Ovary (tissue), 9 donors: ENCODE results near the gene KIAA0930. TPM values are rescaled to one million over a fixed set of nuclear protein-coding genes. Genes with fewer than 3 reads are reported as not detected.

Source experiments
- DNase-seq, 5 donors: peaks; one replicate each; pipeline ENCODE4 v3.0.0-alpha.2; 2019 to 2020
- H3K27ac ChIP-seq, 2 donors: fragments of 200-600 bp; one replicate each; pipeline versions ENCODE4 v1.5.1 to v1.8.0; 2019 to 2022
- H3K27me3 ChIP-seq: fragments of 200-600 bp; one replicate; pipeline ENCODE4 v1.8.0; 2022
- H3K36me3 ChIP-seq: fragments of 200-600 bp; sonication (generic); one replicate; pipeline ENCODE4 v1.5.1; 2019
- H3K4me1 ChIP-seq: one replicate; pipeline ENCODE4 v1.8.1; 2013; ENCODE audit warnings: mild to moderate bottlenecking, moderate library complexity; ENCODE audit not compliant: insufficient read depth
- H3K4me3 ChIP-seq: fragments of 200-600 bp; sonication (generic); one replicate; pipeline ENCODE4 v1.5.1; 2017
- H3K9me3 ChIP-seq, 2 donors: fragments of 200-600 bp in 1 of 2; sonication (generic) in 1 of 2; one replicate each; pipeline versions ENCODE4 v1.5.1 to v1.8.1; 2013 to 2019; ENCODE audit warnings: mild to moderate bottlenecking in 1 of 2, moderate library complexity in 1 of 2
- EP300 ChIP-seq: sonication (generic); formaldehyde crosslinking; IDR thresholded peaks from one replicate; pipeline ENCODE4 v1.6.1; 2017; ENCODE audit warnings: antibody characterized with exemption
- POLR2A ChIP-seq: fragments of 450-650 bp; IDR thresholded peaks from one replicate; pipeline ENCODE4 v1.6.1; 2017; ENCODE audit warnings: antibody characterized with exemption, mild to moderate bottlenecking, moderate library complexity
- WGBS, 3 donors: extraction: QIAGEN DNeasy Blood & Tissue Kit in 1 of 3; methylation state at CpG; one replicate each; pipeline versions ENCODE4 v1.1.5 to v1.1.7; 2013 to 2017; 5-methylcytosine and 5-hydroxymethylcytosine counted together
- intact Hi-C, 4 donors: fragments of 100-400 bp; cut with DNase I; formaldehyde crosslinking; loops; one replicate each; pipeline versions ENCODE4 v1.11.0 to v1.15.1; 2022 to 2023
- polyA plus RNA-seq, 2 donors: library from polyadenylated mRNA; stranded (reverse); fragments of 200-250 nt in 1 of 2; fragments of 350-450 nt in 1 of 2; fragmentation: Illumina TruSeq in 1 of 2; extraction: RNeasy Lipid Tissue Mini Kit (QIAGEN cat#74804) in 1 of 2; gene quantifications; one replicate each; pipeline ENCODE4 v1.2.3, GENCODE V29; 2013 to 2014
- total RNA-seq, 7 donors: library from RNA; depleted of rRNA in 2 of 7; stranded (reverse); fragments of >200 nt in 2 of 7; fragmentation: NEBNext Ultra II Directional in 3 of 7; extraction: Animal tissue kit (Norgen Biotek cat#: 25700) in 3 of 7; gene quantifications; one replicate each; pipeline versions ENCODE4 v1.1.0 to v1.2.4, GENCODE V29; 2016 to 2023
- TF ChIP-seq, protein P1 (sequence below), 3 donors: fragments of 450-650 bp in 2 of 3; fragments of 200-600 bp in 1 of 3; IDR thresholded peaks; one replicate each; pipeline versions ENCODE4 v1.5.1 to v1.8.0; 2016 to 2022; ENCODE audit warnings: antibody characterized with exemption in 3 of 3, mild to moderate bottlenecking in 1 of 3
- donor health status: DM: no; HTN: no; CAD: no; lungs with moderate emphysema.
- donor health status: DM: no; HTN: no; CAD: no.
- donor health status: Bipolar disorder and iron deficiency.
- donor health status: DM: yes; HTN: yes; CAD: no.
- donor health status: DM: no; HTN: no; CAD: no.
- donor health status: DM: yes; HTN: yes; CAD: no.

Gene KIAA0930
- total and polyA plus RNA-seq, 9 donors, result 14.8 to 40.0 (median 33.1) TPM

DNA sequence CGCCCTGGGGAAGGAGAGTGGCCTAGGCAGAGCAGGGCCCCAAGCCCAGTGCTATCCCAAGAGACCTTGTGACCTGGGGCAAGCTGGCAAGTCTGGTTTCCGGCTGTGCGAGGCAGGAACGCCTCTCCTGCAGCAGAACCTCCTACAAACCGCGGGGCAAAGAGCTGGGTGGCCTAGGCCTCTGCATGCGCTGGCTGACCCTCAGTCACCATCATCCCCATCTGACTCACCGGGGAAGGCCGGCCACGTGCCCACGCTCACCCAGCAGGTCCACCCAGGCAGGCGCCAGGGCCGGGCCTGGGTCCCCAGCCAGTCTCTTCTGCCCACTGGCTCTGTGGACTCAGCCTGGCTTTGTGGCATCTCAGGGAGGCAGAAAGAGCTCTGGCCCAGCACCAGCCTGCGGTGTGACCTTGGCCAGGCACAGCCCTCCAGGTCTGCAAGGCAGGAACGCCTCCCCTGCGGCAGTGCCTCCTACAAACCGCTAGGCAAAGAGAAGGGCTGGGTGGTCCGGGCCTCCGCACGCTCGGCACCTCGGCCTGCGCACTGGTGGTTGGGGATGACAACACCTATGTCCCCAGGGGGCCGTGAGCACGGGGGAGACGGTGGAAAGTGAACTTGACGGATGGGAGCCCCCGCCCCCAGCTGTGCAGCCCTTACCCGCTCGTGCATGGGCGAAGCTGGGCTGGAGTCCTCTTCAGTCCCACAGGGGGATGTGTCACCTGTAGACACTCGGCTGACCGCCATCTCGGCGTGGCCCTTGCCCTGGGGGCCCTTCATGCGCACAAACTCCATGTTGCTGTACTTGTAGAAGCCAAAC, 38.2 kb downstream of the KIAA0930 start:
- peak in 1 of 5 donors; percentile 18 for DNase-seq
- 81 to 88% (median 82%) methylated on average over 24 to 36 of the region's 36 CpGs for WGBS, 3 donors
- intact Hi-C loops, result no loop called here
- TF ChIP-seq POLR2A, result no peak
- Histone ChIP-seq H3K27me3 (no peaks in the 10 kb centered on the region), H3K4me1 (no peaks in the 10 kb centered on the region), H3K9me3 (no peaks in the 10 kb centered on the region), H3K27ac (no peak overlapping the region), H3K36me3 (no peaks in the 10 kb centered on the region), H3K4me3 (no peak overlapping the region)

DNA sequence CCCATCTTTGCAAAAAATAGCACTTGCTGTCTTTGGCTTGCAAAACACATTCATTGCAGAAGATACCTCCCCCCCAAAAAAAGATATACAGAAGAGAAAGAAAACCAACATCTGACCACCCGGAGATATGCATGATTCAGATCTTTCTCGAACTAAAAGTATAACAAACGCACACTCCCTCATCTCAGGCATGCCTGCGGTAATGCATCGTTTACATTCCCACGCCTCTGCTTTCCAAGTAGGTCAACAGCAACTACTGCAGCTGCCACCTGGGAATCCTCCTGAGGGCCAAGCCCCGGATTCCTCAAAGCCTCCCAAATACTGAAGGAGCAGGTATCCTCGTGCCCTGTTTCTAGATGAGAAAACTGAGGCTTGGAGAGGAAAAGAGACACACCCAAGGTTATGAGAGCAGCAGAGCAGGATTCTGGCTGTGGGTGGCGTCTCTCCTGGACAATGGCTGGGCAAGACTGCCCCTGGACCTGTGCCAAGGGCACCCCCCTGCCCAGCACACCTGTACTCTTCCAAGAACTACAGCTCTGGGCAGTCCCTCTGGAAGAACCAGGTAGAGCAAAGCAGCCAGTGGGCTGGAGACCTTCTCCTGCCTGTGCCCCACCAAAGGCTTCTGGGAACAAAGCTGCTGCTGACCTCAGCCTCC, 38.9 kb downstream of the KIAA0930 start:
- TF ChIP-seq, protein P1, sequence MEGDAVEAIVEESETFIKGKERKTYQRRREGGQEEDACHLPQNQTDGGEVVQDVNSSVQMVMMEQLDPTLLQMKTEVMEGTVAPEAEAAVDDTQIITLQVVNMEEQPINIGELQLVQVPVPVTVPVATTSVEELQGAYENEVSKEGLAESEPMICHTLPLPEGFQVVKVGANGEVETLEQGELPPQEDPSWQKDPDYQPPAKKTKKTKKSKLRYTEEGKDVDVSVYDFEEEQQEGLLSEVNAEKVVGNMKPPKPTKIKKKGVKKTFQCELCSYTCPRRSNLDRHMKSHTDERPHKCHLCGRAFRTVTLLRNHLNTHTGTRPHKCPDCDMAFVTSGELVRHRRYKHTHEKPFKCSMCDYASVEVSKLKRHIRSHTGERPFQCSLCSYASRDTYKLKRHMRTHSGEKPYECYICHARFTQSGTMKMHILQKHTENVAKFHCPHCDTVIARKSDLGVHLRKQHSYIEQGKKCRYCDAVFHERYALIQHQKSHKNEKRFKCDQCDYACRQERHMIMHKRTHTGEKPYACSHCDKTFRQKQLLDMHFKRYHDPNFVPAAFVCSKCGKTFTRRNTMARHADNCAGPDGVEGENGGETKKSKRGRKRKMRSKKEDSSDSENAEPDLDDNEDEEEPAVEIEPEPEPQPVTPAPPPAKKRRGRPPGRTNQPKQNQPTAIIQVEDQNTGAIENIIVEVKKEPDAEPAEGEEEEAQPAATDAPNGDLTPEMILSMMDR (IDR thresholded peaks at IDR 0.05), result no peak
- Histone ChIP-seq H3K9me3 (no peaks in the 10 kb centered on the region), H3K4me1 (no peaks in the 10 kb centered on the region), H3K27ac (no peak overlapping the region), H3K27me3 (no peaks in the 10 kb centered on the region), H3K4me3 (no peak overlapping the region), H3K36me3 (no peaks in the 10 kb centered on the region)
- 20 to 28% (median 21%) methylated on average over 9 of the region's 9 CpGs for WGBS, 3 donors
- peak in 1 of 5 donors; percentile 11 for DNase-seq
- intact Hi-C loops, result no loop called here

DNA sequence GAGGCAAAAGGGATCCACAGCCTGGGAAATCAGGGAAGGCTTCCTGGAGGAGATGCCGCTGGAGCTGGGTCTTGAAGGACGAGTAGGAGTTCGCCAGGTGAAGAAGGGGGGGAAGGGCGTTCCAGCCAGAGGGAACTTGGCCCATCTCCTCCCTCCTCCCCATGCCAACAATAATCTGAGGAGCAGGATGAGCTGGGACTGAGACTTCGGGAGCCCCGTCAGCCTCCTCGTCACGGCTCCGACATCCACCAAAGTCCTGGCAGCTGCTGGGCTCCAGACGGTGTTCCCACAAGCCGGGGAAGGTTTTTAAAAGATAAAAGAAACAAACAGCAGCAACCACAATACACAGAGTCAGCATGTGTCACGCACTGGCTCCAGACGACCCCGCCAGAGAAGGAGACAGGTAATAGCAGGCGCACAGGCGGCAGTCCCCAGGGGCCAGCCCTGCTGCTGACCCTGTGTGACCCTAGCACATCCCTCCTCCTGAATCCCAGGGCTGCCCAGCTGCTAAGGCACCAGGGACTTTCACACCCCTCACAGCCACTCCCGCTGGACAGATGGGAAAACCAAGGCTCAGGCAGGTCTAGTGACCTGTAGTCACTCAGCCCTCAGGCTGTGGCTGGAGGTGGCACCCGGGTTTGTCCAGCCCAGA, 39.7 kb downstream of the KIAA0930 start:
- Histone ChIP-seq H3K36me3 (no peaks in the 10 kb centered on the region), H3K27ac (no peak overlapping the region), H3K4me3 (no peak overlapping the region), H3K27me3 (no peaks in the 10 kb centered on the region), H3K9me3 (no peaks in the 10 kb centered on the region), H3K4me1 (no peaks in the 10 kb centered on the region)
- 58 to 80% (median 64%) methylated on average over 18 of the region's 18 CpGs for WGBS, 3 donors
- DNase-seq, result peak in 1 of 5 donors; percentile 12
- intact Hi-C loops, result no loop called here
- TF ChIP-seq POLR2A (no peak), EP300 (no peak)
- TF ChIP-seq, protein P1 (IDR thresholded peaks at IDR 0.05), result no peak

DNA sequence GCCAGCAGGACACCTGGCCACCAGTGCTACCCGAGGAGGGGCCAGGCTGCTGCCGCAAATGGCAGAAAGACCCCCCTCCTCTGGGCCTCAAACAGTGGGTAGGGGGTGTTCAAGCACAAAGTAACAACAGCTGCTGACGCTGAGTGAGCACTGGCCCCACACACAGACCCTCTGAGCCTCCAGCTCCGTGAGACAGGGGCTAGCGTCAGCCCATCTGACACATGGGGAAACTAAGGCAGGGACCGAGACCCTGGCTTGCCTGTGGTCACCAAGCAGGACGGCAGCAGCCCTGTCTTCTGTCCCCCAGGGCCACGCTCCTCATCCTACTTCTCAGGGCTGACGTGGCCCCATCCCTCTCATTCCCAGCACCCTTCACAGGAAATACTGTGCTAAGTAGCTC, 40.5 kb downstream of the KIAA0930 start:
- H3K9me3 ChIP-seq, result no peaks in the 10 kb centered on the region
- DNase-seq, result peak in 1 of 5 donors; percentile 7
- intact Hi-C loops, result no loop called here
- H3K27me3 ChIP-seq, result no peaks in the 10 kb centered on the region
- no peaks in the 10 kb centered on the region for H3K36me3 ChIP-seq
- H3K4me3 ChIP-seq, result no peak overlapping the region
- H3K27ac ChIP-seq, result no peak overlapping the region
- H3K4me1 ChIP-seq, result no peaks in the 10 kb centered on the region
- WGBS, 3 donors, result 86 to 93% (median 88%) methylated on average over 9 of the region's 9 CpGs
- TF ChIP-seq, protein P1 (IDR thresholded peaks at IDR 0.05), result no peak
- TF ChIP-seq EP300, result no peak
- no peak for TF ChIP-seq POLR2A
